Fibroblast of lung (primary cell): ENCODE measurements around the gene PGGHG. TPM values are rescaled to one million over a fixed set of nuclear protein-coding genes. Genes with fewer than 3 reads are reported as not detected.

ENCODE experiments used
- DNase-seq, 2 donors: peaks; one replicate each; pipeline versions ENCODE4 v3.0.0 to v3.0.0-alpha.2; 2010; ENCODE audit warnings: low read depth in 2 of 2
- H2AFZ ChIP-seq: 2 replicates; pipeline ENCODE4 v1.5.1; 2012; ENCODE audit warnings: low read length, control low read depth, inconsistent platforms
- H3K27ac ChIP-seq: 2 replicates; pipeline ENCODE4 v1.5.1; 2011; ENCODE audit warnings: low read length, control low read depth; ENCODE audit not compliant: insufficient read depth
- H3K27me3 ChIP-seq: 2 replicates; pipeline ENCODE4 v1.5.1; 2011; ENCODE audit warnings: mild to moderate bottlenecking, low read length; ENCODE audit not compliant: control insufficient read depth, insufficient read depth
- H3K36me3 ChIP-seq: 2 replicates; pipeline ENCODE4 v1.5.1; 2011; ENCODE audit warnings: low read length; ENCODE audit not compliant: control insufficient read depth, insufficient read depth
- H3K4me1 ChIP-seq: 2 replicates; pipeline ENCODE4 v1.5.1; 2011; ENCODE audit warnings: low read length; ENCODE audit not compliant: control insufficient read depth, insufficient read depth; ENCODE audit errors: extremely low read depth
- H3K4me2 ChIP-seq: 2 replicates; pipeline ENCODE4 v1.5.1; 2011; ENCODE audit warnings: low read length, control low read depth; ENCODE audit not compliant: insufficient read depth; ENCODE audit errors: extremely low read depth
- H3K4me3 ChIP-seq, 4 experiments: fragments of 200-600 bp in 1 of 4; sonication (generic) in 1 of 4; replicated peaks in 1 of 4; 2 replicates each; pipeline ENCODE4 v1.5.1; 2011 to 2016; ENCODE audit warnings: low read length in 4 of 4, low read depth in 3 of 4, mild to moderate bottlenecking in 3 of 4, control low read depth in 2 of 4, inconsistent platforms in 1 of 4, mixed read lengths in 1 of 4; ENCODE audit not compliant: insufficient read depth in 1 of 4; ENCODE audit errors: control extremely low read depth in 1 of 4
- H3K79me2 ChIP-seq: 2 replicates; pipeline ENCODE4 v1.5.1; 2012; ENCODE audit warnings: mild to moderate bottlenecking, low read length, inconsistent platforms; ENCODE audit not compliant: control insufficient read depth, insufficient read depth
- H3K9ac ChIP-seq: 2 replicates; pipeline ENCODE4 v1.5.1; 2011; ENCODE audit warnings: mild to moderate bottlenecking, low read length, control low read depth; ENCODE audit not compliant: insufficient read depth
- H3K9me3 ChIP-seq: 2 replicates; pipeline ENCODE4 v1.5.1; 2012; ENCODE audit warnings: low read depth, low read length; ENCODE audit not compliant: control insufficient read depth, insufficient read depth
- H4K20me1 ChIP-seq: 2 replicates; pipeline ENCODE4 v1.5.1; 2011; ENCODE audit warnings: low read length; ENCODE audit not compliant: control insufficient read depth, insufficient read depth; ENCODE audit errors: extremely low read depth
- EZH2 ChIP-seq: IDR thresholded peaks from 2 replicates; pipeline ENCODE4 v1.5.1; 2012; ENCODE audit warnings: low read length, control low read depth, mild to moderate bottlenecking; ENCODE audit errors: missing control alignments
- polyA plus RNA-seq, 2 donors: library from polyadenylated mRNA; depleted of rRNA in 1 of 2; stranded (reverse) in 1 of 2; unstranded in 1 of 2; fragments of >200 nt; gene quantifications; 2 replicates each; pipeline ENCODE4 v1.2.1, GENCODE V29; 2011 to 2012; ENCODE audit warnings: missing spikeins in 1 of 2
- total RNA-seq: library from RNA; depleted of rRNA; stranded (reverse); fragments of >200 nt; gene quantifications from 2 replicates; pipeline ENCODE4 v1.2.1, GENCODE V29; 2014
- TF ChIP-seq, protein P1 (sequence below), 2 donors: IDR thresholded peaks in 1 of 2; conservative IDR thresholded peaks in 1 of 2; 1 replicate in 1 of 2; 2 replicates in 1 of 2; pipeline ENCODE4 v1.5.1; 2011 to 2012; ENCODE audit warnings: low read length in 2 of 2, control low read depth in 1 of 2, inconsistent platforms in 1 of 2, low read depth in 1 of 2, mild to moderate bottlenecking in 1 of 2

Gene PGGHG
- total and polyA plus RNA-seq, 2 donors (not counting 1 experiment from before 2014, with no cell fraction given): 4.6 to 8.4 TPM

DNA sequence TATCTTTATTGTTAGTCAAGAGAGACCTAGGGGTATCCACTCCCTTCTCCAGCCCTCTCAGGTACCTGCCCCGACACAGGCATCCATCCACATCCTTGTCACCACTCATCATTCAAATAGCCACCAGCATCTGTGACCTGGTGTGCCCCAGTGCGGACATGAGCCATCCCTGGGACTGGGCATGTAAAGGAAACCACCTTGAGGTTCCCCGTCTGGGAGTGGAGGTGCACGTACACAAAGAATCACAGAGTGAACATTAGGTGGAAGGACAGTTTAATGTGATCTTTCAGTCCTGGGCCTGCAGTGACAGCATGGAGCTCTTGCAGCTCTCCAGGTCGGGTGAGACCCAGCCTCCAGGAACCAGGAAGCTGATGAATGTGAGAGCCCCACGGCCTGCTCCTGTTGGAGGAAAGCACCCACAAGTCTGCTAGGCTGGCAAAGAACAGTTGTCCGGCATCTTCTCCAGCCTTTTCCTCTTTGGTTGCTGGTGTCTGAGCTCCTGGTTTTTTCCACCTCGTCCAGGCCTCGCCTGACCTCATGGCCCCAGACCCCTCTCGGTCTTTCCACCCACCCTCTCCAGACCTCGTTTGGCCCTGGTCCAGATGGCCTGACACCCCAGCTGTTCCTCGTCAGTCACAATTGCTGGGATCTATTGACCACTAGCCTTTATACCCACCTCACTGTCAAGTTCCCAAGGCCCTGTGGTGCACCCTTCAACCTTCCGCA lies 35.6 kb upstream of the PGGHG start:
- Histone ChIP-seq H3K27ac (no peak overlapping the region), H3K4me3 (no peak overlapping the region), H3K9me3 (no peaks in the 10 kb centered on the region), H2AFZ (no peak overlapping the region), H3K36me3 (peaks cover 16% of the 10 kb centered on the region), H4K20me1 (no peaks in the 10 kb centered on the region), H3K9ac (no peak overlapping the region), H3K4me2 (no peak overlapping the region), H3K4me1 (no peaks in the 10 kb centered on the region), H3K27me3 (no peaks in the 10 kb centered on the region), H3K79me2 (no peaks in the 10 kb centered on the region)
- no peak for TF ChIP-seq EZH2
- no peak for DNase-seq

DNA sequence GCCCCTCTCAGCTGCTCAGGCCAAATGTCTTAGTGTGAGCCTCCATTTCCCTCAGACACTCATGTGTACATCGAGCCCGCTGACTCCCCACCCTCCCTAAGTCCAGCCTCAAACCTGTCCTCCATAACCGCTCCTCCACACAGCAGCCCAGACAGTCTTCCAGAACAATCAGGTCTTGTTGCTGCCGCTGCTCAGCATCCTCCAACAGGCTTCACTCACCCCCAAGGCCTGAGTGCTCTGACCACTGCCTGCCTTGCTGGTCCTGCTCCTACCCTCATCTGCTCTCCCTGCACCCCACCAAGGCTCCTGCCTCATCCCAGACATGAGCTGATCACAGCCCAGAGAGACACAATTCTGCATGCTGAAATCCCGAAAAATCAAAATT lies 35.0 kb upstream of the PGGHG start:
- no peak for DNase-seq
- no peaks in the 10 kb centered on the region for H3K9me3 ChIP-seq
- no peaks in the 10 kb centered on the region for H3K4me1 ChIP-seq
- TF ChIP-seq EZH2: no peak
- TF ChIP-seq, protein P1, sequence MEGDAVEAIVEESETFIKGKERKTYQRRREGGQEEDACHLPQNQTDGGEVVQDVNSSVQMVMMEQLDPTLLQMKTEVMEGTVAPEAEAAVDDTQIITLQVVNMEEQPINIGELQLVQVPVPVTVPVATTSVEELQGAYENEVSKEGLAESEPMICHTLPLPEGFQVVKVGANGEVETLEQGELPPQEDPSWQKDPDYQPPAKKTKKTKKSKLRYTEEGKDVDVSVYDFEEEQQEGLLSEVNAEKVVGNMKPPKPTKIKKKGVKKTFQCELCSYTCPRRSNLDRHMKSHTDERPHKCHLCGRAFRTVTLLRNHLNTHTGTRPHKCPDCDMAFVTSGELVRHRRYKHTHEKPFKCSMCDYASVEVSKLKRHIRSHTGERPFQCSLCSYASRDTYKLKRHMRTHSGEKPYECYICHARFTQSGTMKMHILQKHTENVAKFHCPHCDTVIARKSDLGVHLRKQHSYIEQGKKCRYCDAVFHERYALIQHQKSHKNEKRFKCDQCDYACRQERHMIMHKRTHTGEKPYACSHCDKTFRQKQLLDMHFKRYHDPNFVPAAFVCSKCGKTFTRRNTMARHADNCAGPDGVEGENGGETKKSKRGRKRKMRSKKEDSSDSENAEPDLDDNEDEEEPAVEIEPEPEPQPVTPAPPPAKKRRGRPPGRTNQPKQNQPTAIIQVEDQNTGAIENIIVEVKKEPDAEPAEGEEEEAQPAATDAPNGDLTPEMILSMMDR (conservative IDR thresholded peaks at IDR 0.05 in 1 of 2, IDR thresholded peaks at IDR 0.05 in 1 of 2; ENCODE audit: low read depth in 1 of 2, low read length in 2 of 2): no peak
- no peak overlapping the region for H3K27ac ChIP-seq
- H3K4me3 ChIP-seq: no peak overlapping the region
- no peak overlapping the region for H3K9ac ChIP-seq
- H4K20me1 ChIP-seq: no peaks in the 10 kb centered on the region
- H3K36me3 ChIP-seq: peaks cover 13% of the 10 kb centered on the region
- no peak overlapping the region for H2AFZ ChIP-seq
- H3K79me2 ChIP-seq: no peaks in the 10 kb centered on the region
- H3K4me2 ChIP-seq: no peak overlapping the region
- H3K27me3 ChIP-seq: no peaks in the 10 kb centered on the region

DNA sequence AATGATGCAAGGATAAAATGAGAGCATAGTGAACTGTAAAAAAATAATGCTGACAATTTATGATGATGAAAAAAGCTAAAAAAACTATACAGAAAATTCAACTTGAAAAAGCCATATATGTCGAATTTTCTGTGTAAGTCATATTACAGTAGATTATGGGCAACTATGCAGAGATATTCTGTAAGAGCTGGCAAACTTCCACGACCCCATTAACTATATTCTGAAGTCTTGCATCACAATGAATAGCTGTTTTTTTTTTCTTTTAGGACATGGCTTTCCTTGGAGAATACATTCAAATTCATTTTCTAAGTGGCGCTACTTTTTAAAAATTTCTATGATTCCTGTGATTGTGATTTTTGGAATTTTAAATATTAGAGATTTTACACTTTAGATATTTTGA lies 33.8 kb upstream of the PGGHG start:
- Histone ChIP-seq H2AFZ (no peak overlapping the region), H3K27me3 (no peaks in the 10 kb centered on the region)
- TF ChIP-seq, protein P1 (conservative IDR thresholded peaks at IDR 0.05 in 1 of 2, IDR thresholded peaks at IDR 0.05 in 1 of 2; ENCODE audit: low read depth in 1 of 2, low read length in 2 of 2): no peak
- TF ChIP-seq EZH2: no peak

More for the DNA sequence above, 33.8 kb upstream of the PGGHG start:
- H4K20me1 ChIP-seq: no peaks in the 10 kb centered on the region
- H3K36me3 ChIP-seq: peaks cover 11% of the 10 kb centered on the region
- no peak overlapping the region for H3K4me3 ChIP-seq
- H3K27ac ChIP-seq: no peak overlapping the region
- no peaks in the 10 kb centered on the region for H3K79me2 ChIP-seq
- H3K9me3 ChIP-seq: no peaks in the 10 kb centered on the region
- no peak overlapping the region for H3K9ac ChIP-seq
- H3K4me2 ChIP-seq: no peak overlapping the region
- no peaks in the 10 kb centered on the region for H3K4me1 ChIP-seq
- peak in 1 of 2 donors; percentile 66 for DNase-seq
